GM19395 (cell line): Measurements from ENCODE around the gene KBTBD12.
"Not testable (repeated sequence)": the region's sequence is repeated elsewhere in the genome, so short reads cannot be mapped to it uniquely, and the experiment has no call there.

Experiments
- ATAC-seq: cut with Tn5 transposase; IDR thresholded peaks from one replicate; pipeline ENCODE4 v1.9.1; 2021; ENCODE audit warnings: mild to moderate bottlenecking, moderate library complexity; ENCODE audit not compliant: unreplicated experiment

KBTBD12 gene

DNA sequence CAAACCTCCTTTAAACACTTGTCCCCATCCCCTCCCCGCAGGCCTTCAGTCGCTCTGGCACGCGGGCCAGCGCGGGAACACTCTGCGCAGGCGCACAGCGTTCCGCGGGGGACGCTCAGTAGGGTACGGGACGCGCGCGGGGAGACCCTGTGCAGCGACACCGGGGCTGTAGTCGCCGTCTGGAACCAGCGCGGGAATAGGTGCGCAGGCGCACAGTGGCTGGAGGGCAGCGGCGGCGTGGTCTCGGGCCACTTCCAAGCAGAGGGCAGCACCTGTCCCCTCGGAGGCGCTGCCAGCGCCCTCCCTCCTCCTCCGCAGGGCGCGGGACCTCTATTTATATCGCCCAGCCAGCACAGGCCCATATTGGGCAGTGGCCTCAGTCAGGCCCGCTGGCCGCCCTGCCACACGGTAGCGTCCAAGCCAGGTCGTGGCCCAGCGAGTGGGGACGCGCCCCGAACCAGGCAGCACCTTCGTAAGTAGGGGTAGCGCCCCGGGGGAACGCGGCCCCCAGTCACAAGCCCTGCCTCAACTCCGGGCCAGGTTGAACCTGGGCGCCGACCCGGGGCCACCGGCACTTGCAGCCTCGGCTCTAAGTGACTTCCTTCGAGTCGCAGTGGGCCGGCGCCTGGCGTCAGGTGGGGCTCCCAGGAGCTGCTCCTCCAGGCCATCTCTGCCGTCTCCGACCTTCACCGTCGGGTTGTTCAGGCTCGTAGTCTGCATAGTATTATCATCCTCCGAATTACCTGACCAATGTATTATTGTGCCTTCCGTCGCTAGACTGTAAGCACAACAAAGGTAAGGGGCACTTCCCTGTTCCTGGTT is at the start of gene KBTBD12:
Gene KBTBD12 (plus strand): TSS at position 118 of the 822 bp plus-strand sequence. CDS start 7,830 bp downstream, outside the sequence.
- ATAC-seq: no peak

DNA sequence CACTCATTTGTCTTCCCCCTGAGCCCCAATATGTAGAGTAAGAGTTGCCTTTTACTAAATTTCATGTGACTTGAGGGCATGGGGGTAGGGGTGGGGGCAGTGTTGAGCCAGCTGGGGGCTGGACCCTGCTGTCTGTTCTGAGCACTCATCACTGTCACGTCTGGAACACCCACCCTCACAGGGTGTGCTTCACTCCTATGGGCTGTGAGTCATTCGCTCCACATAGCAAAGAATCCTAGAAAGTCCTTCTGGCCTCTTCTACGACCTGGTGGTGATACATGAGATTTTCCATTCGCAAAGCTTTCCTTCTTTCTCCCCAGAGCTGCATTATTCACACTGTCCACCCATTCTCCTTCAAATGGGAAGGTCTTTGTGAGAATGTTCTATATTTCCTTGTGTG is 49.1 kb upstream of the KBTBD12 start:
- ATAC-seq: no peak

GRCh38 chr3:127867412-127867811 is 47.6 kb upstream of the KBTBD12 start:
- no peak for ATAC-seq

DNA sequence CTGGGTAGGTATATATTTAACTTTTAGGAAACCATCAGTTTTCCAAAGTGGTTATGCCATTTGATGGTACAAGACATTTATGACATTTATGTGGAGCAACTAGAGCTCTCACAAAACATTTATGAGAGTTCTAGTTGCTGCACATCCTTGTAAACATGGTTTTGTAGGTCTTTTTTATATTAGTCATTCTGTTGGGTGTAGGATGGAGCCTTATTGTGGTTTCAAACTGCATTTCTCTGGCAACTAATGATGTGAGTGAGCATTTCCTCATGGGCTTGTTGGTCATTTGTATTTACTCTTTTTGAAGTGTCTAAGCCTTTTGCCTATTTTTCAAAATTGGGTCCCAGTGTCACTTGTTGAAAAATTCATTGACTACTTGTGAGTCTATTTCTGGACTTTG is 47.0 kb upstream of the KBTBD12 start:
- ATAC-seq: no peak

DNA sequence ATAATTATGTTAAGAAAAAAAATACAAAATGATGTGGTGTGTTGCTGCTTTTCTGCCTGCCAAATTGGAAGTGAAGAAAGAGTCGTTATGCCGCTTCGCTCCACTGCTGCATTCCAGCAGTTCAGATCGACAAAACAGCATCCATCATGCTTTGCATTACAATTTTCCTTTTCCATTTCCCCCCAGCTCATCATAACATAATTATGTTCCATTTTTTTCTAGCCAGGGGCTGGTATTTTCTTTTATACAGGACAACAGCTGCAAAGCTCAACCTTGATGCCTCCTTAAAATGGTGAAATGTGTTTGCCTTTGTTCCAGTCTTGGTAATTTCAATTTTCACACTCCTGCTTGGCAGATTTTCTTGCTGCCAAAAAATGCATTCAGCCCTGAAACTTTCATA is 44.9 kb upstream of the KBTBD12 start:
- no peak for ATAC-seq

DNA sequence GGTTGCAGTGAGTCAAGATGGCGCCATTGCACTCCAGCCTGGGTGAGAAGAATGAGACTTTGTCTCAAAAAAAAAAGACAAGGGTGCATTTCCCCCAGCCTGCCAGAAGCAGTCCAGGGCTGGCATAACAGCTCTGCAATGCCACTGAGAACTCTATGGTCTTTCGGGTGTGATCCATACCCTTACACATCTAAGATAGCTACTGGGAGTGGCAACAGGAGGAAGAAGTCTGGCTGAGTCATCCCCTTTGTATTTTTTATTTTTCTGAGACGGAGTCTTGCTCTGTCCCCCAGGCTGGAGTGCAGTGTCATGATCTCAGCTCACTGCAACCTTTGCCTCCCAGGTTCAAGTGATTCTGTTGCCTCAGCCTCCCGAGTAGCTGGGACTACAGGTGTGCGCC is 40.9 kb upstream of the KBTBD12 start:
- not testable (repeated sequence) for ATAC-seq

GRCh38 chr3:127881586-127881985 is 33.4 kb upstream of the KBTBD12 start:
- ATAC-seq: no peak

DNA sequence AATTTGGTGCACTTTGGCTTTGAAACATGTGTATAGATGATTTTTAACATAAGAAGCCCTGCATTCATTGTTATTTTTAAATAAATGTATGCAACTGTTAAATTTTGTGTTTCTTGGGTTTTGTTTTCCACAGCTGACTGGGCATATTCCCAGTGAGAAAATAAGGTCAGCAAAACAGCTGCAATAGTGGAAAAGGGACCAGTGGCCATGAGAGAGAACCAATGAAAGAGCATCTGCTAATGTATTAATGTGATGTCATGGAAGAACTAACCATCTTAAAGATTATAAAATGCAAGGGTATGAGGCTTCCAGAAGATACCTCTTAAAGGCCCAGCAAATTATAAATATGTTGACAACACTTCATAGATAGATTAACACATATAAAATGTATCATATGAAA is 31.0 kb upstream of the KBTBD12 start:
- no peak for ATAC-seq

DNA sequence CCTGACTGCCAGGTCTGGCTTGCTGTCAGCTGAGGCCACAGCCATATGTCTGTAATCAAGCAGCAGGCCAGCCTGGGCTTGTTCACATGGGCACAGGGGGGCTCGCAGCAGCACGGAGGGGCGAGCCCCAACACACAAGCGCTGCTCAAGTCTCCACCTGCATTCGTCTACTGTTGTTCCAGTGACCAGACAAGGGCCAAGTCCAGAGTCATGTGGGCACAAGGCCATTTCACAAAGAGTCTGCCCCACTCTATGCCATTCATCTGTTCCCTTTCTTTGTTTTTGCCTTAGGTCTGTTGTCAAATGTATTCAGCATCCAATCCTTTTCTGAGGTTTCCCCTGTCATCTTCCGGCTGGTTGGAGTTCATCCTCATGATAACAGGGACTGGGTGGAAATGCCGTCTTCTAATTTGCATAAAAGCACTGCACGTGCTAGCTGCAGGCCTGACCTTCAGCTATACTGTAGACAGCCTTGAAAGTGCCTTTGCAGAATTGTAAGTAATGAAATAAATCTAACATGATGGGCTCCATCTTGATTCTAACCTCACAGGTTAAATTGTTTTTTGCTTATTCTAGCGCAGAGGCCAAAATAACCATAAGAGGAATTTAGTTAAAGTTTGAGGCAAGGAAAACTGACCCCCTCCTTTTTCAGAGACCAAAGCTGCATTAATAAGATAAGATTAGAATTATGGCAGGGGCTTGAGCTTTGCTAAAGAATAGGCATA is 28.6 kb upstream of the KBTBD12 start:
- ATAC-seq: no peak

DNA sequence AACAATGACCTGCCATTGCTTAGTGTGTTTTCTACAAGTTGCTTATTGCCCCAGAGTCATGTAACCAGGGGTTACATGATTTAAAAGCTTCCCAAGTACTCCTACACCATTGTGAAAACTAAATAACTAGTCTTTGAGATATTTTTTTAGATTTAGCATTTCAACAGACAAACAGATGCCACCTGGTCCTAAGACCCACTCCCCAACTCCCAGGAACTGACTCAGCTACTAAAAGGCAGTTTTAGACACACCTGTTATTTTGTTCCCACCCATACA is 28.1 kb upstream of the KBTBD12 start:
- no peak for ATAC-seq

DNA sequence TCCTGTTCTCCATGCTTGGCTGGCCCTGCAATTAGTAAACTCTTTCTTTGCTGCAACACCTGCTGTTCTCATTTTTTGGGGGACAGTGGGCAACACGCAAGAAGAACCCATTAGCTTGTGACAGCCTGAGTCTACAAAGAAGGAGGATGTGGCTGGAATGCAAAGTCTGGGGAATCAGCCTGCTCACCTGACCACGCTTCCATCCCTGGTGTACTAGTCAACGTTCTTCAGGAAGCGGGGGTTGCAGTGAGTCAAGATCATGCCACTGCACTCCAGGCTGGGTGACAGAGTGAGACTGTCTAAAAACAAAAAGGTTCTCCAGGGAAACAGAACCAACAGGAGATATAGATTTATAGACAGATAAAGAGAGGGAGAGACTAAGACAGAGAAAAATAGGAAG is 27.7 kb upstream of the KBTBD12 start:
- no peak for ATAC-seq

GRCh38 chr3:127888156-127888555 is 26.9 kb upstream of the KBTBD12 start:
- no peak for ATAC-seq

GRCh38 chr3:127888564-127889107 is 26.4 kb upstream of the KBTBD12 start:
- ATAC-seq: no peak

DNA sequence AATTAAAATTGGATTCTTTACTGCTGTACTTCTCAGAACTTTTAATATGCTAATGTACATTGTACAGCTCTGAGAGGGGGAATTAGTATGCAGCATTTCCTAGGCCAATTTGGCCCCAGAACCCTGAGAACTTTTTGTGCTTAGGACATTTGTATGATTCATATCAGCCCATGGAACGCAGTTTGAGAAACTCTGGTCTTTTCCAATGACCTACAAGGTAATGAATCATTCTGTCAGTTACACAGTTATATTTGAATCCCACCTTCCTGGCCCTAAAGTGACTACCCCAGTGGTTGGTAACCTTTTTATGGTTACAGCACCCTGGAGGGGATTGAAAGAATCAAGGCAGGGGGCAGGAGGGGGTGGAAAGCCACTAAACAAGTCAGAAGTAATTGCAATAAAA is 25.6 kb upstream of the KBTBD12 start:
- no peak for ATAC-seq

DNA sequence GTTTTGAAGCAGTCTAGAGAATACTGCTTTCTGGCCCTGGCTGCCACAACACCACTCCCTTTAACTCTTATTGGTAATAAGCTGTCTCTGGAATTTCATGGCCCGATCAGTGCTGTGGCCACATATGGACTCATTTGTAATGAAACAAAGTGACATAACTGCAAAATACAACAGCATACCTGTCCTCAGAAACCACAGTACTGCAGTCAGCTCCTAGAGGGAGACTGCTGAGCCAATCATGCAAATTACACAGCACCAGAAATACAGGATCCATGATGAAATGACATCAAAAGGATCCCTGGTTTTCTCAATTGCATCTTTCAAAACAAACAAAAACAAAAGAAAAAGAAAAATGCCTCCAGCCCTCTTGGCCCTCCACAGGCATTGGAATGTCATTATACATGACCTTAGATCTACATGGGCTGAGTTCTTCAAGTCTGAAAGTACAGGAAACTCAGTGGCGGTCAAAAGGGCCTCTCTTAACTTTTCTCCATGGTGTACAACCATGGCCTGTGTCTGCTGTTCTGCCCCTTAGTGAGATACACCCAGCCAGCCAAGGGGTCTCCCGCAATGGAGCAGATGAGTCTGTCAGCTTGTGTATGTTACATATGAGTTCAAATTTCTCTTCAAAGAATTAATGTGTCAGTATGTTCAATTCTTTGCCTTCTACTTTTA is 24.9 kb upstream of the KBTBD12 start:
- no peak for ATAC-seq

- not testable (repeated sequence) for ATAC-seq
Observed at GRCh38 chr3:127890651-127891290, 24.3 kb upstream of the KBTBD12 start.

GRCh38 chr3:127894481-127894880 is 20.6 kb upstream of the KBTBD12 start:
- ATAC-seq: no peak

- ATAC-seq: no peak
Observed at GRCh38 chr3:127899200-127899599, 15.8 kb upstream of the KBTBD12 start.

GRCh38 chr3:127899766-127900165 is 15.3 kb upstream of the KBTBD12 start:
- no peak for ATAC-seq

- ATAC-seq: no peak
Observed at GRCh38 chr3:127900536-127900935, 14.5 kb upstream of the KBTBD12 start.

DNA sequence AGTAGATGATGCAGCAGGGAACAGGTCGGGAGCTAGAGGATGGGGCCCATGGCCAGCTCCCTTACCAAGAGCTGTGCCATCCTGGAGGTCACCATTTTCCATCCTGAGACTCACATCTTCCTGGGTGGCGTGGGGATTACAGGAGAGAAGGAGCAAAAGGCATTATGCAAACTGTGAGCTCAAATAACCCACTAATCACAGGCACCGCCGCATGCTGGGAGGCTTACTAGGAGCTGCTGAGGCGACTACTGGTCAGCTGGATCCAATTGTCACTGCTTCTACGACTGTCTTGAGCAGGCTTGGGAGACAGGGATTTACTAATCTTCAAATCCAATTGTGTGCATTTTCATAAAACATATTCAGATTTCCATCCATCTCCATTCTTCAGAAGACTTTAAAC is 12.5 kb upstream of the KBTBD12 start:
- no peak for ATAC-seq
